ENCODE data around the gene HSD3B2. TPM values are rescaled to one million over a fixed set of nuclear protein-coding genes. Genes with fewer than 3 reads are reported as not detected.
"Not testable (repeated sequence)": the region's sequence is repeated elsewhere in the genome, so short reads cannot be mapped to it uniquely, and the experiment has no call there.

The HSD3B2 gene
- not detected for total RNA-seq

- Mint-ChIP-seq H3K4me3 (no peak within 1 kb of the TSS), H3K36me3 (no peaks in the 10 kb centered on the region), H3K27ac (no peak within 1 kb of the TSS), H3K4me1 (no peaks in the 10 kb centered on the region), H3K27me3 (peaks cover 2% of the 10 kb centered on the region), H3K9me3 (no peaks in the 10 kb centered on the region)
- POLR2A ChIA-PET: no interaction called here
- DNase-seq: no peak
- ATAC-seq (ENCODE audit: low read depth): no peak
Observed at GRCh38 chr1:119414950-119415349, at the start of gene HSD3B2. Gene HSD3B2 (plus strand): TSS chr1:119415150. CDS start chr1:119415420, 270 bp downstream.

- no peak for ATAC-seq (ENCODE audit: low read depth)
- Mint-ChIP-seq H3K27ac (no peak overlapping the region), H3K27me3 (peaks cover 25% of the 10 kb centered on the region), H3K36me3 (no peaks in the 10 kb centered on the region), H3K9me3 (no peaks in the 10 kb centered on the region), H3K4me3 (no peak overlapping the region), H3K4me1 (no peaks in the 10 kb centered on the region)
- no peak for DNase-seq
- POLR2A ChIA-PET: no interaction called here
Observed at GRCh38 chr1:119366424-119366823, 48.5 kb upstream of the HSD3B2 start.

- no peak for DNase-seq
- ATAC-seq (ENCODE audit: low read depth): no peak
Observed at GRCh38 chr1:119367432-119368124, 47.4 kb upstream of the HSD3B2 start.

GRCh38 chr1:119368554-119368953, 46.4 kb upstream of the HSD3B2 start, which contains the start of gene HAO2:
Gene HAO2 (plus strand): TSS chr1:119368785. CDS start chr1:119381086, 12,301 bp downstream.
- peaks cover 19% of the 10 kb centered on the region for H3K27me3 Mint-ChIP-seq
- H3K36me3 Mint-ChIP-seq: no peaks in the 10 kb centered on the region
- H3K9me3 Mint-ChIP-seq: no peaks in the 10 kb centered on the region
- POLR2A ChIA-PET: no interaction called here
- no peak for ATAC-seq (ENCODE audit: low read depth)
- no peak for DNase-seq
- H3K27ac Mint-ChIP-seq: no peak within 1 kb of the TSS
- no peak within 1 kb of the TSS for H3K4me3 Mint-ChIP-seq
- no peaks in the 10 kb centered on the region for H3K4me1 Mint-ChIP-seq

More at GRCh38 chr1:119367432-119368124, 47.4 kb upstream of the HSD3B2 start:
- H3K4me1 Mint-ChIP-seq: no peaks in the 10 kb centered on the region
- no peak overlapping the region for H3K4me3 Mint-ChIP-seq
- H3K9me3 Mint-ChIP-seq: no peaks in the 10 kb centered on the region
- POLR2A ChIA-PET: no interaction called here
- peaks cover 20% of the 10 kb centered on the region for H3K27me3 Mint-ChIP-seq
- no peak overlapping the region for H3K27ac Mint-ChIP-seq
- H3K36me3 Mint-ChIP-seq: no peaks in the 10 kb centered on the region

- ATAC-seq (ENCODE audit: low read depth): no peak
- no peaks in the 10 kb centered on the region for H3K9me3 Mint-ChIP-seq
- POLR2A ChIA-PET: no interaction called here
Observed at GRCh38 chr1:119370748-119371147, 44.2 kb upstream of the HSD3B2 start.

GRCh38 chr1:119371815-119372214, 43.1 kb upstream of the HSD3B2 start:
- Mint-ChIP-seq H3K27ac (no peak overlapping the region), H3K4me3 (no peak overlapping the region), H3K4me1 (no peaks in the 10 kb centered on the region), H3K36me3 (no peaks in the 10 kb centered on the region), H3K27me3 (peaks cover 19% of the 10 kb centered on the region), H3K9me3 (no peaks in the 10 kb centered on the region)
- POLR2A ChIA-PET: no interaction called here
- DNase-seq (no peak), ATAC-seq (ENCODE audit: low read depth) (no peak)

More at GRCh38 chr1:119370748-119371147, 44.2 kb upstream of the HSD3B2 start:
- Mint-ChIP-seq H3K27ac (no peak overlapping the region), H3K4me1 (no peaks in the 10 kb centered on the region), H3K27me3 (peaks cover 19% of the 10 kb centered on the region), H3K4me3 (no peak overlapping the region), H3K36me3 (no peaks in the 10 kb centered on the region)
- no peak for DNase-seq

GRCh38 chr1:119372503-119373086, 42.4 kb upstream of the HSD3B2 start:
- Mint-ChIP-seq H3K4me3 (no peak overlapping the region), H3K9me3 (no peaks in the 10 kb centered on the region), H3K27me3 (peaks cover 16% of the 10 kb centered on the region), H3K36me3 (no peaks in the 10 kb centered on the region), H3K4me1 (no peaks in the 10 kb centered on the region), H3K27ac (no peak overlapping the region)
- no peak for ATAC-seq (ENCODE audit: low read depth)
- no peak for DNase-seq
- POLR2A ChIA-PET: no interaction called here

GRCh38 chr1:119373465-119373864, 41.5 kb upstream of the HSD3B2 start:
- no peaks in the 10 kb centered on the region for H3K36me3 Mint-ChIP-seq
- ATAC-seq (ENCODE audit: low read depth): no peak
- no peaks in the 10 kb centered on the region for H3K4me1 Mint-ChIP-seq

GRCh38 chr1:119374208-119374874, 40.6 kb upstream of the HSD3B2 start:
- H3K27me3 Mint-ChIP-seq: peaks cover 14% of the 10 kb centered on the region
- H3K4me3 Mint-ChIP-seq: no peak overlapping the region
- no peaks in the 10 kb centered on the region for H3K9me3 Mint-ChIP-seq

More at GRCh38 chr1:119373465-119373864, 41.5 kb upstream of the HSD3B2 start:
- Mint-ChIP-seq H3K4me3 (no peak overlapping the region), H3K27ac (no peak overlapping the region), H3K27me3 (peaks cover 16% of the 10 kb centered on the region), H3K9me3 (no peaks in the 10 kb centered on the region)
- POLR2A ChIA-PET: no interaction called here
- DNase-seq: no peak

GRCh38 chr1:119375366-119375765, 39.6 kb upstream of the HSD3B2 start:
- ATAC-seq (ENCODE audit: low read depth) (no peak), DNase-seq (no peak)
- no peak overlapping the region for H3K27ac Mint-ChIP-seq
- no peaks in the 10 kb centered on the region for H3K9me3 Mint-ChIP-seq
- H3K4me3 Mint-ChIP-seq: no peak overlapping the region
- no peaks in the 10 kb centered on the region for H3K4me1 Mint-ChIP-seq
- H3K27me3 Mint-ChIP-seq: peaks cover 8% of the 10 kb centered on the region
- H3K36me3 Mint-ChIP-seq: no peaks in the 10 kb centered on the region
- POLR2A ChIA-PET: no interaction called here

More at GRCh38 chr1:119374208-119374874, 40.6 kb upstream of the HSD3B2 start:
- DNase-seq: no peak
- no peak overlapping the region for H3K27ac Mint-ChIP-seq
- H3K36me3 Mint-ChIP-seq: no peaks in the 10 kb centered on the region
- H3K4me1 Mint-ChIP-seq: no peaks in the 10 kb centered on the region
- ATAC-seq (ENCODE audit: low read depth): no peak
- POLR2A ChIA-PET: no interaction called here

GRCh38 chr1:119376594-119376993, 38.4 kb upstream of the HSD3B2 start:
- Mint-ChIP-seq H3K36me3 (no peaks in the 10 kb centered on the region), H3K27me3 (peaks cover 11% of the 10 kb centered on the region), H3K27ac (no peak overlapping the region), H3K4me3 (no peak overlapping the region), H3K9me3 (no peaks in the 10 kb centered on the region), H3K4me1 (no peaks in the 10 kb centered on the region)
- POLR2A ChIA-PET: no interaction called here
- no peak for ATAC-seq (ENCODE audit: low read depth)
- DNase-seq: no peak

- H3K27ac Mint-ChIP-seq; ATAC-seq (ENCODE audit: low read depth); H3K27me3 Mint-ChIP-seq; H3K4me1 Mint-ChIP-seq; DNase-seq; H3K4me3 Mint-ChIP-seq; POLR2A ChIA-PET; H3K9me3 Mint-ChIP-seq; H3K36me3 Mint-ChIP-seq: not testable (repeated sequence)
Observed at GRCh38 chr1:119377594-119377993, 37.4 kb upstream of the HSD3B2 start.

GRCh38 chr1:119379117-119379516, 35.8 kb upstream of the HSD3B2 start:
- Mint-ChIP-seq H3K36me3 (no peaks in the 10 kb centered on the region), H3K9me3 (no peaks in the 10 kb centered on the region), H3K4me1 (no peaks in the 10 kb centered on the region), H3K27me3 (peaks cover 6% of the 10 kb centered on the region), H3K4me3 (no peak overlapping the region), H3K27ac (no peak overlapping the region)
- DNase-seq: no peak
- ATAC-seq (ENCODE audit: low read depth): no peak
- POLR2A ChIA-PET: no interaction called here

- Mint-ChIP-seq H3K4me3 (no peak overlapping the region), H3K27me3 (peaks cover 6% of the 10 kb centered on the region), H3K36me3 (no peaks in the 10 kb centered on the region), H3K27ac (no peak overlapping the region), H3K4me1 (no peaks in the 10 kb centered on the region), H3K9me3 (no peaks in the 10 kb centered on the region)
- DNase-seq (no peak), ATAC-seq (ENCODE audit: low read depth) (no peak)
- POLR2A ChIA-PET: no interaction called here
Observed at GRCh38 chr1:119380304-119380703, 34.6 kb upstream of the HSD3B2 start.

Measured in activated naive CD8-positive, alpha-beta T cell treated with anti-CD3 and anti-CD28 coated beads, Interleukin-2, amount 10 ng/mL, durations not matched to agents 7 days and 5 days (primary cell).